HG02642 (cell line): ENCODE measurements around the gene AGFG1.
"Not testable (repeated sequence)": the region's sequence is repeated elsewhere in the genome, so short reads cannot be mapped to it uniquely, and the experiment has no call there.

ENCODE experiments used
- ATAC-seq: cut with Tn5 transposase; IDR thresholded peaks from one replicate; pipeline ENCODE4 v1.9.1; 2021; ENCODE audit warnings: mild to moderate bottlenecking; ENCODE audit not compliant: unreplicated experiment, poor library complexity

The AGFG1 gene

GRCh38 chr2:227597998-227598397, 126.0 kb downstream of the AGFG1 start:
- ATAC-seq: no peak

- not testable (repeated sequence) for ATAC-seq
Measured at GRCh38 chr2:227598835-227599503, 127.0 kb downstream of the AGFG1 start, which contains the start of gene SCYGR2. Gene SCYGR2, plus strand, starts transcription at chr2:227598893. Its CDS starts 0 bp downstream, at chr2:227598893.

- no peak for ATAC-seq
Measured at GRCh38 chr2:227602358-227602757, 130.4 kb downstream of the AGFG1 start.

- ATAC-seq: no peak
Measured at GRCh38 chr2:227606476-227606875, 134.5 kb downstream of the AGFG1 start.

- ATAC-seq: no peak
Measured at GRCh38 chr2:227607941-227608340, 136.0 kb downstream of the AGFG1 start.

- no peak for ATAC-seq
Measured at GRCh38 chr2:227608561-227609338, 136.8 kb downstream of the AGFG1 start.

GRCh38 chr2:227610123-227610522, 138.2 kb downstream of the AGFG1 start:
- ATAC-seq: no peak
